K562 (cell line): Measurements from ENCODE around the gene CUEDC2. TPM values are rescaled to one million over a fixed set of nuclear protein-coding genes. Genes with fewer than 3 reads are reported as not detected.

ENCODE experiments used
- CREB5 ChIP-seq: fragments of 250-450 bp; sonication (Bioruptor Pico); IDR thresholded peaks from 2 replicates; pipeline ENCODE4 v1.5.0; 2020; ENCODE audit warnings: mild to moderate bottlenecking
- CTCFL ChIP-seq: IDR thresholded peaks from 2 replicates; pipeline ENCODE4 v1.6.1; 2011; ENCODE audit warnings: borderline replicate concordance, low read depth, mild to moderate bottlenecking, moderate library complexity, low read length; ENCODE audit not compliant: insufficient read depth, poor library complexity, severe bottlenecking
- FUS ChIP-seq: fragments of 200-400 bp; formaldehyde crosslinking; optimal IDR thresholded peaks from 2 replicates; pipeline ENCODE3; 2017; ENCODE audit warnings: low read depth, low read length
- HDAC2 ChIP-seq: fragments of 450-650 bp; IDR thresholded peaks from 2 replicates; pipeline ENCODE4 v1.6.1; 2016; ENCODE audit warnings: mild to moderate bottlenecking
- HMG20B ChIP-seq: fragments of 250-450 bp; sonication (Bioruptor Pico); IDR thresholded peaks from 2 replicates; pipeline ENCODE4 v1.5.0; 2021; ENCODE audit warnings: mild to moderate bottlenecking
- IRF9 ChIP-seq: fragments of 450-650 bp; IDR thresholded peaks from 2 replicates; pipeline ENCODE4 v1.6.1; 2016; ENCODE audit warnings: missing biosample characterization, missing genetic modification characterization
- KHSRP ChIP-seq: fragments of 450-650 bp; IDR thresholded peaks from 2 replicates; pipeline ENCODE4 v1.6.1; 2017
- MAFK ChIP-seq: IDR thresholded peaks from 2 replicates; pipeline ENCODE4 v1.6.1; 2011; ENCODE audit warnings: low read length, improper control_type of control experiment
- NFXL1 ChIP-seq: fragments of 450-650 bp; formaldehyde crosslinking; IDR thresholded peaks from 2 replicates; pipeline ENCODE4 v1.4.0; 2021; ENCODE audit warnings: mild to moderate bottlenecking
- RBBP5 ChIP-seq: fragments of 200-600 bp; sonication (generic); IDR thresholded peaks from 2 replicates; pipeline ENCODE4 v1.6.1; 2012; ENCODE audit warnings: borderline replicate concordance, mild to moderate bottlenecking, low read length, control low read depth, inconsistent platforms; ENCODE audit not compliant: insufficient read depth, poor library complexity, severe bottlenecking
- RFX7 ChIP-seq: fragments of 250-450 bp; sonication (Bioruptor Pico); IDR thresholded peaks from 2 replicates; pipeline ENCODE4 v1.5.1; 2021; ENCODE audit warnings: mild to moderate bottlenecking
- SIN3A ChIP-seq, 2 experiments: fragments of 150-350 bp in 1 of 2; IDR thresholded peaks; 2 replicates each; pipeline ENCODE4 v1.6.1; 2011 to 2016; ENCODE audit warnings: borderline replicate concordance in 2 of 2, low read depth in 2 of 2, low read length in 2 of 2, mild to moderate bottlenecking in 2 of 2, moderate library complexity in 2 of 2; ENCODE audit not compliant: control insufficient read depth in 1 of 2
- SIRT6 ChIP-seq: IDR thresholded peaks from one replicate; pipeline ENCODE4 v1.6.1; 2012; ENCODE audit warnings: low read depth, mild to moderate bottlenecking, control low read depth, inconsistent platforms, low read length, moderate library complexity
- SNIP1 ChIP-seq: fragments of 450-650 bp; IDR thresholded peaks from 2 replicates; pipeline ENCODE4 v1.7.1; 2017; ENCODE audit warnings: low read depth, mild to moderate bottlenecking
- SRSF9 ChIP-seq: fragments of 200-400 bp; formaldehyde crosslinking; IDR thresholded peaks from 2 replicates; pipeline ENCODE4 v1.6.1; 2017; ENCODE audit warnings: low read depth, low read length, borderline replicate concordance
- TCFL5 ChIP-seq: fragments of 250-450 bp; sonication (Bioruptor Pico); conservative IDR thresholded peaks from 2 replicates; pipeline ENCODE4 v1.6.1; 2021; ENCODE audit warnings: mild to moderate bottlenecking, moderate library complexity, matching md5 sums
- TFAP4 ChIP-seq: sonication (generic); formaldehyde crosslinking; IDR thresholded peaks from 2 replicates; pipeline ENCODE4 v1.8.0; 2022; ENCODE audit warnings: missing genetic modification reagents, mild to moderate bottlenecking, moderate library complexity, borderline replicate concordance
- TRIM24 ChIP-seq, 2 experiments: fragments of 450-650 bp; IDR thresholded peaks; 2 replicates each; pipeline ENCODE4 v1.6.1; 2016
- TRIM28 ChIP-seq: fragments of 450-650 bp; IDR thresholded peaks from 2 replicates; pipeline ENCODE4 v1.6.1; 2017
- U2AF1 ChIP-seq: fragments of 200-400 bp; formaldehyde crosslinking; optimal IDR thresholded peaks from 2 replicates; pipeline ENCODE3; 2017; ENCODE audit warnings: mild to moderate bottlenecking, low read depth, low read length, moderate library complexity
- ZFPM2 ChIP-seq: fragments of 250-450 bp; sonication (Bioruptor Pico); IDR thresholded peaks from 2 replicates; pipeline ENCODE4 v1.5.1; 2022; ENCODE audit warnings: mild to moderate bottlenecking
- ZNF184 ChIP-seq: sonication (generic); formaldehyde crosslinking; IDR thresholded peaks from 2 replicates; pipeline ENCODE4 v1.5.0; 2020; ENCODE audit warnings: missing genetic modification reagents
- ZNF23 ChIP-seq: fragments of 250-450 bp; sonication (Bioruptor Pico); IDR thresholded peaks from 2 replicates; pipeline ENCODE4 v1.4.0; 2020; ENCODE audit warnings: mild to moderate bottlenecking
- ZNF263 ChIP-seq: sonication (generic); formaldehyde crosslinking; IDR thresholded peaks from 2 replicates; pipeline ENCODE4 v1.8.0; 2022; ENCODE audit warnings: mild to moderate bottlenecking, missing genetic modification reagents, borderline replicate concordance
- ZNF282 ChIP-seq: sonication (generic); formaldehyde crosslinking; IDR thresholded peaks from 2 replicates; pipeline ENCODE4 v1.8.1; 2023; ENCODE audit warnings: missing genetic modification reagents
- polyA plus RNA-seq, 8 experiments: library from polyadenylated mRNA; depleted of rRNA in 4 of 8; stranded (reverse) in 5 of 8; unstranded in 3 of 8; fragments of >200 nt; fragmentation: Nextera tagmentation in 2 of 8; fragmentation: Illumina TruSeq in 1 of 8; extraction: Ambion mirVana in 2 of 8; extraction: Trizol in 1 of 8; gene quantifications; 2 replicates each; pipeline versions ENCODE4 v1.2.1 to v1.2.3, GENCODE V29; 2011 to 2014; ENCODE audit warnings: inconsistent platforms in 1 of 8, missing spikeins in 1 of 8
- total RNA-seq, 7 experiments: library from RNA; depleted of rRNA in 6 of 7; stranded (reverse); fragments of >200 nt in 6 of 7; fragmentation: Illumina TruSeq in 2 of 7; extraction: Trizol in 2 of 7; gene quantifications; 2 replicates each; pipeline versions ENCODE4 v1.2.1 to v1.2.3, GENCODE V29; 2011 to 2021; ENCODE audit warnings: low replicate concordance in 1 of 7

Gene CUEDC2
- total and polyA plus RNA-seq, 9 of the 15 experiments (the other 6 are each of a cell fraction or from before 2014, with no cell fraction given) = 8.5 to 48.9 (median 27.4) TPM

- TF ChIP-seq CREB5 (CRISPR knock-in tag) (no peak), MAFK (no peak), ZNF184 (CRISPR knock-in tag) (no peak), SIN3A (IDR thresholded peaks at IDR 0.05; ENCODE audit: borderline replicate concordance in 2 of 2, control insufficient read depth in 1 of 2, low read depth in 2 of 2, low read length in 2 of 2) (peak in 1 of 2 experiments; percentile 82; a peak in 2 of 4 replicates), KHSRP (peak; percentile 74), TCFL5 (no peak), TRIM24 (IDR thresholded peaks at IDR 0.05) (no peak), IRF9 (tag) (no peak), HDAC2 (peak; percentile 56; the same call in 1 of the 2 replicates), CTCFL (no peak), ZNF263 (no peak), TFAP4 (CRISPR knock-in tag) (peak; percentile 71; the same call in 1 of the 2 replicates), U2AF1 (no peak), ZNF23 (CRISPR knock-in tag) (no peak), SNIP1 (no peak), RFX7 (CRISPR knock-in tag) (no peak), TRIM28 (no peak), ZFPM2 (no peak), HMG20B (CRISPR knock-in tag) (no peak), SIRT6 (no peak), SRSF9 (no peak), FUS (no peak), NFXL1 (CRISPR knock-in tag) (no peak), ZNF282 (CRISPR knock-in tag) (no peak), RBBP5 (peak; percentile 2)
These were observed 38.1 kb downstream of the CUEDC2 start (continued) for GRCh38 chr10:102394079-102394800.
